Measurements from ENCODE around the gene TAT.

TAT gene

DNA sequence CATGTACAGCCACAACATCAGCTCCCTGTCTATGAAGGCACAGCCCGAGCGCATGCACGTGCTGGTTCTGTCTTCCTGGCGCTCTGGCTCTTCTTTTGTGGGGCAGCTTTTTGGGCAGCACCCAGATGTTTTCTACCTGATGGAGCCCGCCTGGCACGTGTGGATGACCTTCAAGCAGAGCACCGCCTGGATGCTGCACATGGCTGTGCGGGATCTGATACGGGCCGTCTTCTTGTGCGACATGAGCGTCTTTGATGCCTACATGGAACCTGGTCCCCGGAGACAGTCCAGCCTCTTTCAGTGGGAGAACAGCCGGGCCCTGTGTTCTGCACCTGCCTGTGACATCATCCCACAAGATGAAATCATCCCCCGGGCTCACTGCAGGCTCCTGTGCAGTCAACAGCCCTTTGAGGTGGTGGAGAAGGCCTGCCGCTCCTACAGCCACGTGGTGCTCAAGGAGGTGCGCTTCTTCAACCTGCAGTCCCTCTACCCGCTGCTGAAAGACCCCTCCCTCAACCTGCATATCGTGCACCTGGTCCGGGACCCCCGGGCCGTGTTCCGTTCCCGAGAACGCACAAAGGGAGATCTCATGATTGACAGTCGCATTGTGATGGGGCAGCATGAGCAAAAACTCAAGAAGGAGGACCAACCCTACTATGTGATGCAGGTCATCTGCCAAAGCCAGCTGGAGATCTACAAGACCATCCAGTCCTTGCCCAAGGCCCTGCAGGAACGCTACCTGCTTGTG is 40.0 kb downstream of the TAT start:
- DNase-seq = no peak

DNA sequence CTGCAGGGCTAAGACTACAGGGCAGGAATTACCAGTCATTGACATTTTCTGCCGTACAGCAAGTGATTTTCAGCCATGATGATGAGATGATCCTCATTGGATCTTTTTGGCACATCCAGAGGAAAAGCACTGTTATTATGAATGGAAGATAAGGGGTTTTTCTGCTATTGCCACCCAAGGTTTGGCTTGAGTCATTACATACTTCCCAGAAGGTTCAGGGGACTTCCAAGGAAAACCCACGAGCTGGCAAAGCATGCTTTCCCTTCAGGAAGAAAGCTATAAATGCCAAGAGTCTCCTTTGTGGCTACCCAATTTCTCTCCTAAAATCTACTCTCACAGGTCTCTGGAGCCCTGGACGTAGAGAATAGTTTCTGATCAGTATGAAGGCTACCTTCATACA is 44.5 kb downstream of the TAT start:
- no peak for DNase-seq

DNA sequence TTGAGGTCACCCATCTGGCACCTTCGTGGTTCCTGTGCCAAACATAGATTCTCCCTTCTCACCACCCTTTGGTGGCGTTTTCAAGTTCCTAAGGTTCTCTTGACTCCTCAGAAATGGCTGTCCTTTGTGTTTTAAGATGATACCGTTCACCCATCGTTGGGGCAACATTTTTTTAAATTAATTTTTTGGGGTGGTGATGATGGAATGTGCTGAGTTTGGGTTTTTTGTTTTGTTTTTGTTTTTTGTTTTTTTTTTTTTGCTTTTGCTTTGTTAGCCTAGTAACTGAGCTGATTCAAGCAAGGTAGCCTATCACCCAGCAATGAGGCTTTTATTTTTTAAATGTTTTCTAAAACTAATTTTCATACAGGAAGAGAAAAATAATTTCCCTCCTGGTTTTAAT is 48.0 kb downstream of the TAT start:
- DNase-seq = no peak

DNA sequence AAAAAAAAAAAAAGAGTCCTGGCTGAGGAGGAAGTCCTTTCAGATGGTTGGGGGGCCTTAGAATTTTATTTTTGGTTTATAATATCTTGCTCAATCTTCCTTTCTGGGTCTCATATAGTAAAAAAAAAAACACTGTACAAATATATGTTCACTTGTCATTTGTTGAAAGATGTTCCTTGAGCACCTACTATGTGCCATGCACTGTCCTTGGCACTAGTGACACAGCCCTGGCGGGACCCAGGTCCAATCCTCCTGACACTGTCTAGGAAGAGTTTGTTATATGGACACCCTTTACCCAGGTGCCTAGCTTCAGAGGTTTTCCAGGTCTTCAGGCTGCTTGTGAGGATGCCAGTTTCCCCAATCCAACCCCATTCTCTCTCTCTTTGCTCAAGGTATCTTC is 48.6 kb downstream of the TAT start:
- DNase-seq = no peak

DNA sequence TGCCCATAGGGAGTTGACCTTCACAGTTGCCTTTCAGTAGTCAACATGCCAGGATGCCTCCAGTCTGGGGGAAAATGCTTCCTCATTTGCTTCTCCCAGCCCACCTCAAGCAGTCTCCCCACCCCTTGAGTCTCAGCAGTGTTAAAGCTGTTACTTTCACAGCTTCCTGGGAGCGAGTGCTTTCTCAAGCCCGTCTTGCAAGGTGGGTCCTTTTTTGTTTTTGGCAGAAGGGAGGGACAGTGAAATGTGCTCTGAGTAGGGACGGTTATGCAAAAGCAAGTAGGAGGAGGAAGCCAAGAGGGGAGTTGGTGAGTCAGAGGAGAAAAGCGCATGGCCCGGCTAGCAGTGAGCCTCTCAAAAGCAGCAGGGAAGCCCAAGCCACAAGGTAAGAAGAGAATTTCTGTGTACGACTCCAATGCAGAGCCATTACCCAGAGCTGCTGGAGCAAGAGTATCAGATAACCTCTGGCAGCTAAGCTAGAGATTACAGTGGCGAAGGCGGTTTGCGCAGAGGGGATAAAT is 50.7 kb downstream of the TAT start, which contains the start of gene CHST4:
CHST4 (plus strand) TSS at position 316 of the 521 bp plus-strand sequence. CDS start 10,252 bp downstream, outside the sequence.
- DNase-seq = no peak

DNA sequence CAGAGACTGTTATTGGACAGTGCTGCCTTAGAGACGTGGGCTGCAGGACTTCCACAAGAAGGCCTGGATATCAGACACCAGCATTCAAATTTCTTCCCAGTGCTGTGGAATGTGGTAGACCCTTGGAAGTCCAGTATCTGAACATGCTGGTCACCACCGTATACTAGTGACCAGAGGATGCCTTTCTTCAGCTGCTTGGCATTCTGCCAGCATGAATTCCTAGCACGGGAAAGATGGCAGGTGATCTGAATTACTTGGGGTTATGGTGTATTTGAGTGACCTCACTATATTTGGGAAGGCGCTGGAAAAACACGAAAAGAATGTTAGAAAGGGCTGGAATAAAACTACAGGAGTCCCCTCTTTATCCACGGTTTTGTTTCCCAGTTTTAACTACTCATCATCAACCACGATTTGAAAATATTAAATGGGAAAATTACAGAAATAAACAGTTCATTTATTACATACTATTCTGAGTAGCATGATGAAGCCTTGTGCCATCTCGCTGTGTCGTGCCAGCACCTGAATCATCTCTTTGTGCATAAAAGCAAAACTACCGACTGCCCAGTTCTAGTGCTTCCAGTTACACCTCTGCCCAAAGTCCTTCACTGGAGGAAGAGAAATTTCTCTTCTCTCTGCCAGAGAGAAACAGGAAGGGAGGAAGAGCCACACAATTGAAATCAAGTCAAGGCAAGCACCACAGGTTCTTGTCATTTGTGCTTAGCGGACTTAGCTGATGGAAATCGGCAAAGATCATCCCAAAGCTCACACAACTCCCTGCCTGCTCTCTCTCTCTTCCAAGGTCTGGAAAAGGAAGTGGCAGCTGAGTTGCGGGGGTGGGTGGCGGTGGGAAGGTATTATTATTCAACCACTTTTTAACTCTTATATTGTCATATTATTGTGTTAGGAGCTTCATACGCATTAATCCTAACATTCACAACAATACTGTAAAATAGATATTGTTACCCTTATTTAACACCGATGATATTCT is 52.0 kb downstream of the TAT start:
- no peak for DNase-seq

DNA sequence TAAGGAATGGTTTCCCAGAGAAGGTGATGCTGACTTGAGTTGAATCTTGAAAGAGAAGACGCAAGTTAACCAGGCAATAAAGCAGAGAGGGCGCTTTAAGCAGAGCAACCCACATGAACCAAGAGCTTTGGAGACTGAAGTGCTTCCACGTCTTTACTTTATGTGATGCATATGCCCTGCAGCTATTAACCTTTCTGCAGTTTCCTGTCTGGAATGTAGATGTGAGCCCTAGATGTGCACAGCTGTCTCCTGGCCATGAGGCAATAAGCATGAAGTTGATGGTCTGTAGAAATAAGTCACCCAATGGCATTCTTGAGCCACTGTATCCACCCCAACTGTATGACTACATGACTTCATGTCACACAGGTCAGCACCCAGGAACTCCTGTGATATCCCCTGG is 56.3 kb downstream of the TAT start:
- DNase-seq = no peak
